HEK293T (cell line): ENCODE results near the gene DND1.

Source experiments
- ARNT ChIP-seq: fragments of 450-650 bp; IDR thresholded peaks from 2 replicates; pipeline ENCODE4 v1.6.1; 2017; ENCODE audit warnings: mild to moderate bottlenecking
- BHLHE40 ChIP-seq: fragments of 450-650 bp; IDR thresholded peaks from 2 replicates; pipeline ENCODE4 v1.6.1; 2016; ENCODE audit warnings: mild to moderate bottlenecking, moderate library complexity, borderline replicate concordance
- ELF4 ChIP-seq: fragments of 450-650 bp; IDR thresholded peaks from 2 replicates; pipeline ENCODE4 v1.6.1; 2017; ENCODE audit warnings: antibody characterized with exemption
- FOXA1 ChIP-seq: fragments of 450-650 bp; IDR thresholded peaks from 2 replicates; pipeline ENCODE4 v1.6.1; 2016; ENCODE audit warnings: mild to moderate bottlenecking
- FOXK2 ChIP-seq: fragments of 450-650 bp; IDR thresholded peaks from 2 replicates; pipeline ENCODE4 v1.6.1; 2016; ENCODE audit warnings: mild to moderate bottlenecking
- FOXM1 ChIP-seq: fragments of 450-650 bp; IDR thresholded peaks from 2 replicates; pipeline ENCODE4 v1.6.1; 2017; ENCODE audit warnings: mild to moderate bottlenecking, borderline replicate concordance
- NFRKB ChIP-seq: fragments of 450-650 bp; IDR thresholded peaks from 2 replicates; pipeline ENCODE4 v1.6.1; 2016; ENCODE audit warnings: mild to moderate bottlenecking, moderate library complexity
- SP1 ChIP-seq: fragments of 450-650 bp; IDR thresholded peaks from 2 replicates; pipeline ENCODE4 v1.6.1; 2017
- SUZ12 ChIP-seq: fragments of 450-650 bp; IDR thresholded peaks from 2 replicates; pipeline ENCODE4 v1.6.1; 2016; ENCODE audit warnings: mild to moderate bottlenecking
- TARDBP ChIP-seq: fragments of 450-650 bp; IDR thresholded peaks from 2 replicates; pipeline ENCODE4 v1.6.1; 2016
- ZNF384 ChIP-seq: fragments of 450-650 bp; IDR thresholded peaks from 2 replicates; pipeline ENCODE4 v1.6.1; 2016
- TF ChIP-seq, protein P1 (sequence below): fragments of 450-650 bp; IDR thresholded peaks from 2 replicates; pipeline ENCODE4 v1.6.1; 2016

DNA sequence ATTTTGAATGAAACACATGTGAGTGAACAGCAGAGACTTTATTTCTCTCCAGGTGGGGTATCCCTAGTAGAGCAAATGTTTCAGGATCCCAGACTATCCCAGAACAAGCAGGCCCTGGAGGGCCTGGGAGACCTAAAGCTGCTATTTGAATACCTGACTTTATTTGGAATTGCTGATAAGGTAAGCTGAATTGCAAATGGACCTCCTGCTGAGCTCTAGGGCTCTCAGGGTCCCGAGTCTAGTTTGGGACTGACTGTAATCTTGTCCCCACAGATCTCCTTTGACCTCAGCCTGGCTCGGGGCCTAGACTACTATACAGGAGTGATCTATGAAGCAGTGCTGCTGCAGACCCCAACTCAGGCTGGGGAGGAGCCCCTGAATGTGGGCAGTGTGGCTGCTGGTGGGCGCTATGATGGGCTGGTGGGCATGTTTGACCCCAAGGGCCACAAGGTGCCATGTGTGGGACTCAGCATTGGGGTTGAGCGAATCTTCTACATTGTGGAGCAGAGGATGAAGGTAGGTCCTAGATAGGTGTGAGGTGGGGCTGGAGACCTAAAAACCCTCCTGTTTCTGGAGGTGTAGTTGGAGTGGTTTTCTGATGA, 23.6 kb upstream of the DND1 start:
- TF ChIP-seq SUZ12 (no peak), FOXK2 (no peak), FOXM1 (no peak), TARDBP (no peak), ZNF384 (no peak), NFRKB (no peak), ELF4 (no peak), BHLHE40 (no peak), SP1 (no peak), ARNT (no peak), FOXA1 (no peak)
- TF ChIP-seq, protein P1, sequence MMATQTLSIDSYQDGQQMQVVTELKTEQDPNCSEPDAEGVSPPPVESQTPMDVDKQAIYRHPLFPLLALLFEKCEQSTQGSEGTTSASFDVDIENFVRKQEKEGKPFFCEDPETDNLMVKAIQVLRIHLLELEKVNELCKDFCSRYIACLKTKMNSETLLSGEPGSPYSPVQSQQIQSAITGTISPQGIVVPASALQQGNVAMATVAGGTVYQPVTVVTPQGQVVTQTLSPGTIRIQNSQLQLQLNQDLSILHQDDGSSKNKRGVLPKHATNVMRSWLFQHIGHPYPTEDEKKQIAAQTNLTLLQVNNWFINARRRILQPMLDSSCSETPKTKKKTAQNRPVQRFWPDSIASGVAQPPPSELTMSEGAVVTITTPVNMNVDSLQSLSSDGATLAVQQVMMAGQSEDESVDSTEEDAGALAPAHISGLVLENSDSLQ: no peak
